Small intestine (tissue), 7 donors: ENCODE measurements around the gene IFITM5. TPM values are rescaled to one million over a fixed set of nuclear protein-coding genes. Genes with fewer than 3 reads are reported as not detected.

ENCODE experiments used
- DNase-seq, 2 donors: peaks; one replicate each; pipeline versions ENCODE4 v3.0.0 to v3.0.0-alpha.2; 2013
- FAIRE-seq: peaks from 2 replicates; lab custom pipeline; 2012; peaks lifted over from hg19 to GRCh38; lab: Jason Lieb, UNC
- H3K27ac ChIP-seq, 3 donors: one replicate each; pipeline ENCODE4 v1.5.1; 2013; ENCODE audit warnings: low read length in 2 of 3, mild to moderate bottlenecking in 2 of 3, control low read depth in 1 of 3, inconsistent platforms in 1 of 3, low read depth in 1 of 3, moderate library complexity in 1 of 3
- H3K27me3 ChIP-seq, 3 donors: one replicate each; pipeline ENCODE4 v1.6.1; 2013; ENCODE audit warnings: low read length in 3 of 3, inconsistent platforms in 1 of 3; ENCODE audit not compliant: control insufficient read depth in 3 of 3, insufficient read depth in 3 of 3
- H3K36me3 ChIP-seq, 3 donors: one replicate each; pipeline ENCODE4 v1.6.1; 2013; ENCODE audit warnings: low read length in 3 of 3, inconsistent platforms in 1 of 3, low read depth in 1 of 3, mild to moderate bottlenecking in 1 of 3, moderate library complexity in 1 of 3; ENCODE audit not compliant: control insufficient read depth in 3 of 3, insufficient read depth in 2 of 3
- H3K4me1 ChIP-seq, 3 donors: one replicate each; pipeline ENCODE4 v1.6.1; 2013; ENCODE audit warnings: low read length in 2 of 3, inconsistent platforms in 1 of 3, low read depth in 1 of 3, mild to moderate bottlenecking in 1 of 3, moderate library complexity in 1 of 3; ENCODE audit not compliant: control insufficient read depth in 3 of 3, insufficient read depth in 2 of 3
- H3K4me3 ChIP-seq, 3 donors: one replicate each; pipeline ENCODE4 v1.5.1; 2013; ENCODE audit warnings: low read length in 3 of 3, control low read depth in 1 of 3, inconsistent platforms in 1 of 3, low read depth in 1 of 3, mild to moderate bottlenecking in 1 of 3, moderate library complexity in 1 of 3
- H3K9me3 ChIP-seq, 2 donors: one replicate each; pipeline ENCODE4 v1.6.1; 2013; ENCODE audit warnings: low read depth in 1 of 2, low read length in 1 of 2; ENCODE audit not compliant: control insufficient read depth in 2 of 2, insufficient read depth in 1 of 2
- WGBS, 3 donors: extraction: QIAGEN DNeasy Blood & Tissue Kit; methylation state at CpG; one replicate each; pipeline ENCODE4 v1.1.7; 2013; 5-methylcytosine and 5-hydroxymethylcytosine counted together
- polyA plus RNA-seq, 4 donors: library from polyadenylated mRNA; stranded (reverse) in 3 of 4; unstranded in 1 of 4; fragments of 200-250 nt in 3 of 4; fragments of 120-200 nt in 1 of 4; gene quantifications; one replicate each; pipeline versions ENCODE4 v1.2.1 to v1.2.3, GENCODE V29; 2013
- donor health status: healthy with polysubstance abuse.
- donor health status: control.
- donor health status: control.
- donor health status: Bipolar disorder and iron deficiency.
- donor health status: healthy.

Gene IFITM5
- polyA plus RNA-seq, 4 donors: 0.90 TPM; not detected in 3

DNA sequence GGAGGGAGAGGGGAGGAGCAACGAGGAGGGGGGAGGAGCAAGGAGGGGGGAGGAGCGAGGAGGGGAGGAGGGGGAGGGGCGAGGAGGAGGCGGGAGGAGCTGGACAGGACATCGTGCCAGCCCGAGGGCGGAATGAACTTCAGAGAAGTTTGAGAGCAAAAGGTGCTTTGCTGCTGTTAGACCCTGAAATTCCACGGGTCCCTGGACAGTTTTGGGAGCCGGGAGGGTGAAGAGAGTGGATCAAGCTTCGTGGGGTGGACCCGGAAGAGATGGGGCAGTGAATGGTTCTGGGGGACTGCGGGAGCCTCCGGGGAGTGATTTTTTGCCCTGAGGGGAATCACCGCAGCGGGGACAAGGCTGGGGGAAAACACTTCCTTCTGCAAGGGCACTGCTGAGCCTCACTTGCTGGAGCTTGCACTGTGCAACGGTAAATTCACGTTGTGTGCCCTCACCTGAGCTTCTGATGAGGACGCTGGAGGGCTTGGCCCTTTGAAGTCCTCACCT is 31.8 kb downstream of the IFITM5 start:
- Histone ChIP-seq H3K27ac (peak overlapping the region; percentile 6 to 96 (median 93)), H3K36me3 (peaks cover 0 to 2% (median 0%) of the 10 kb centered on the region in 3 donors), H3K4me1 (peaks cover 3 to 22% (median 4%) of the 10 kb centered on the region in 3 donors), H3K4me3 (peak overlapping the region in 1 of 3 donors; percentile 57), H3K9me3 (peaks cover 0 to 5% of the 10 kb centered on the region in 2 donors), H3K27me3 (no peaks in the 10 kb centered on the region)
- 4 to 30% (median 12%) methylated on average over 11 to 18 of the region's 18 CpGs for WGBS, 3 donors
- FAIRE-seq (no peak), DNase-seq (peak in 1 of 2 donors; percentile 78)

- peak overlapping the region in 1 of 3 donors; percentile 4 for H3K27ac ChIP-seq
- H3K9me3 ChIP-seq: peaks cover 0 to 6% of the 10 kb centered on the region in 2 donors
- peaks cover 0 to 2% (median 0%) of the 10 kb centered on the region in 3 donors for H3K36me3 ChIP-seq
- FAIRE-seq (no peak), DNase-seq (peak in 1 of 2 donors; percentile 67)
- H3K4me3 ChIP-seq: no peak overlapping the region
- WGBS, 3 donors: 60 to 79% (median 69%) methylated on average over 4 of the region's 13 CpGs
- peaks cover 3 to 15% (median 4%) of the 10 kb centered on the region in 3 donors for H3K4me1 ChIP-seq
- H3K27me3 ChIP-seq: no peaks in the 10 kb centered on the region
These were observed 32.5 kb downstream of the IFITM5 start for GRCh38 chr11:266676-267439.

DNA sequence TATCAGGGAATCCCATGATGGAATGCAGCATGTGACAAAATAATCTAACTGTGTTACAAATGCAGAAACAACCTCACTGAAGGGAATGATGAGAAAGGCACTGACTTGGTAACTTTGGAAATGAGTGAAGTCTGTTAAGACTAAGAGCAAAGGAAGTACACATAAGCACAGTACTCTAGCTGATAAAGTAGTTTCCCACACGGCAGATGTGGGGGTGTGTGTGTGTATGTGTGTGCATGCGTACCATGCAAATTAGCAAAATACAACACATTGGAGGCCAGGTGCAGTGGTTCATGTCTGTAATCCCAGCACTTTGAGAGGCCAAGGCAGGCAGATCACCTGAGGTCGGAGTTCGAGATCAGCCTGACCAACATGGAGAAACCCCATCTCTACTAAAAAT is 37.7 kb downstream of the IFITM5 start:
- Histone ChIP-seq H3K27me3 (no peaks in the 10 kb centered on the region), H3K27ac (no peak overlapping the region), H3K4me3 (no peak overlapping the region), H3K36me3 (no peaks in the 10 kb centered on the region), H3K4me1 (peaks cover 0 to 5% (median 0%) of the 10 kb centered on the region in 3 donors), H3K9me3 (peaks cover 0 to 13% of the 10 kb centered on the region in 2 donors)
- 85 to 96% (median 93%) methylated on average over 4 of the region's 4 CpGs for WGBS, 3 donors
- FAIRE-seq (no peak), DNase-seq (no peak)

GRCh38 chr11:259413-259812 is 39.9 kb downstream of the IFITM5 start:
- no peaks in the 10 kb centered on the region for H3K27me3 ChIP-seq
- no peak overlapping the region for H3K27ac ChIP-seq
- peaks cover 0 to 7% of the 10 kb centered on the region in 2 donors for H3K9me3 ChIP-seq
- DNase-seq: no peak
- 74 to 83% (median 75%) methylated on average over 10 of the region's 10 CpGs for whole genome bisulfite sequencing, 3 donors
- no peak for FAIRE-seq
- H3K36me3 ChIP-seq: no peaks in the 10 kb centered on the region
- H3K4me1 ChIP-seq: peaks cover 0 to 5% (median 0%) of the 10 kb centered on the region in 3 donors
- H3K4me3 ChIP-seq: no peak overlapping the region

GRCh38 chr11:257766-258493 is 41.4 kb downstream of the IFITM5 start:
- Histone ChIP-seq H3K27me3 (no peaks in the 10 kb centered on the region), H3K27ac (no peak overlapping the region), H3K4me1 (peaks cover 0 to 5% (median 0%) of the 10 kb centered on the region in 3 donors), H3K36me3 (peaks cover under 1 to 11% (median 2%) of the 10 kb centered on the region in 3 donors), H3K9me3 (peaks cover 0 to 7% of the 10 kb centered on the region in 2 donors), H3K4me3 (no peak overlapping the region)
- FAIRE-seq (no peak), DNase-seq (no peak)
- WGBS, 3 donors: 67 to 80% (median 72%) methylated on average over 15 of the region's 15 CpGs

GRCh38 chr11:256952-257737 is 42.2 kb downstream of the IFITM5 start:
- 80 to 88% (median 82%) methylated on average over 13 to 14 of the region's 14 CpGs for WGBS, 3 donors
- Histone ChIP-seq H3K9me3 (peaks cover 0 to 7% of the 10 kb centered on the region in 2 donors), H3K27ac (no peak overlapping the region), H3K27me3 (no peaks in the 10 kb centered on the region), H3K36me3 (peaks cover 2 to 19% (median 2%) of the 10 kb centered on the region in 3 donors), H3K4me3 (no peak overlapping the region), H3K4me1 (peaks cover 0 to 5% (median 0%) of the 10 kb centered on the region in 3 donors)
- no peak for DNase-seq
- FAIRE-seq: no peak

DNA sequence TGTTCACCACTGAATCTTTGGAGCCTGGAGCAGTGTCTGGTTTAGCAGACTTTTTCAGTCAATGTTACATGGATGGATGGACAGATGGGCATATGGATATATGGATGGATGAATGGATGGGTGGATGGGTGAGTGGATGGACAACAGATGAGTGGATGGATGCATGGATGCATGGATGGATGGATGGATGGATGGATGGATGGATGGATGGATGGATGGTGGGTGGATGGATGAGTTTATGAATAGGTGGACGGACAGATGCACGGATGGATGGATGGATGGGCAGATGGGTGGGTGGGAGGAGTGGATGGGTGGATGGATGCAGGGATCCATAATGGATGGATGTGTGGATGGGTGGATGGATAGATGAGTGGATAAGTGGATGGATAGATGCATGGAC is 43.5 kb downstream of the IFITM5 start:
- DNase-seq (no peak), FAIRE-seq (no peak)
- Histone ChIP-seq H3K27ac (no peak overlapping the region), H3K36me3 (peaks cover 2 to 29% (median 8%) of the 10 kb centered on the region in 3 donors), H3K4me3 (no peak overlapping the region), H3K9me3 (no peaks in the 10 kb centered on the region), H3K27me3 (no peaks in the 10 kb centered on the region), H3K4me1 (peaks cover 0 to 5% (median 0%) of the 10 kb centered on the region in 3 donors)
- 95 to 98% (median 97%) methylated on average over 2 of the region's 2 CpGs for WGBS, 3 donors
